Mesenchymal stem cell (in vitro differentiated cells and primary cell): ENCODE measurements around the gene NOXO1.

Source experiments
- DNase-seq: peaks from one replicate; pipeline ENCODE4 v3.0.0-alpha.2; 2013
- H2AFZ ChIP-seq: one replicate; pipeline ENCODE4 v1.6.1; 2013; ENCODE audit warnings: low read depth, mild to moderate bottlenecking, control low read depth, inconsistent platforms, low read length, moderate library complexity
- H2AK5ac ChIP-seq: 2 replicates; pipeline ENCODE4 v1.6.1; 2013; ENCODE audit warnings: low read length, moderate library complexity, mild to moderate bottlenecking, inconsistent platforms; ENCODE audit not compliant: severe bottlenecking
- H2BK120ac ChIP-seq: one replicate; pipeline ENCODE4 v1.6.1; 2013; ENCODE audit warnings: low read depth, mild to moderate bottlenecking, inconsistent platforms, low read length, moderate library complexity
- H2BK12ac ChIP-seq, 2 experiments: one replicate each; pipeline ENCODE4 v1.6.1; 2013; ENCODE audit warnings: inconsistent platforms in 2 of 2, low read length in 2 of 2, mild to moderate bottlenecking in 2 of 2, moderate library complexity in 2 of 2, control low read depth in 1 of 2
- H2BK15ac ChIP-seq: one replicate; pipeline ENCODE4 v1.6.1; 2013; ENCODE audit warnings: mild to moderate bottlenecking, low read depth, inconsistent platforms; ENCODE audit not compliant: poor library complexity, severe bottlenecking
- H2BK5ac ChIP-seq: 2 replicates; pipeline ENCODE4 v1.6.1; 2013; ENCODE audit warnings: low read depth, mild to moderate bottlenecking, low read length, control low read depth, inconsistent platforms; ENCODE audit not compliant: poor library complexity, severe bottlenecking
- H3K14ac ChIP-seq, 2 experiments: one replicate each; pipeline ENCODE4 v1.6.1; 2013; ENCODE audit warnings: inconsistent platforms in 2 of 2, low read length in 2 of 2, control low read depth in 1 of 2, mild to moderate bottlenecking in 1 of 2, moderate library complexity in 1 of 2
- H3K18ac ChIP-seq, 2 experiments: one replicate each; pipeline ENCODE4 v1.6.1; 2013; ENCODE audit warnings: inconsistent platforms in 2 of 2, low read length in 2 of 2, control low read depth in 1 of 2, low read depth in 1 of 2, mild to moderate bottlenecking in 1 of 2
- H3K23ac ChIP-seq, 2 experiments: one replicate each; pipeline ENCODE4 v1.6.1; 2013; ENCODE audit warnings: inconsistent platforms in 2 of 2, low read length in 2 of 2, mild to moderate bottlenecking in 2 of 2, moderate library complexity in 2 of 2, control low read depth in 1 of 2
- H3K27ac ChIP-seq: 2 replicates; pipeline ENCODE4 v1.5.1; 2013; ENCODE audit warnings: mild to moderate bottlenecking, moderate library complexity, low read length, control low read depth, inconsistent platforms; ENCODE audit not compliant: poor library complexity, severe bottlenecking
- H3K27me3 ChIP-seq, 2 experiments: 2 replicates each; pipeline versions ENCODE4 v1.6.1 to v1.7.0; 2013; ENCODE audit warnings: low read length in 2 of 2, mild to moderate bottlenecking in 2 of 2, moderate library complexity in 2 of 2, control low read depth in 1 of 2, inconsistent platforms in 1 of 2; ENCODE audit not compliant: control insufficient read depth in 1 of 2, insufficient read depth in 1 of 2
- H3K36me3 ChIP-seq, 2 experiments: 2 replicates each; pipeline versions ENCODE4 v1.6.1 to v1.7.0; 2013; ENCODE audit warnings: low read length in 2 of 2, control low read depth in 1 of 2, inconsistent platforms in 1 of 2, low read depth in 1 of 2, mild to moderate bottlenecking in 1 of 2; ENCODE audit not compliant: insufficient read depth in 2 of 2, control insufficient read depth in 1 of 2
- H3K4ac ChIP-seq, 2 experiments: one replicate each; pipeline ENCODE4 v1.6.1; 2013; ENCODE audit warnings: inconsistent platforms in 2 of 2, low read length in 2 of 2, mild to moderate bottlenecking in 2 of 2, moderate library complexity in 2 of 2, control low read depth in 1 of 2, low read depth in 1 of 2
- H3K4me1 ChIP-seq: 2 replicates; pipeline ENCODE4 v1.6.1; 2013; ENCODE audit warnings: low read depth, low read length, control low read depth; ENCODE audit not compliant: control insufficient read depth, insufficient read depth
- H3K4me2 ChIP-seq: 2 replicates; pipeline ENCODE4 v1.6.1; 2013; ENCODE audit warnings: low read length, mild to moderate bottlenecking, inconsistent platforms; ENCODE audit not compliant: poor library complexity, severe bottlenecking
- H3K4me3 ChIP-seq, 2 experiments: 2 replicates each; pipeline versions ENCODE4 v1.5.1 to v1.7.0; 2013; ENCODE audit warnings: low read length in 2 of 2, mild to moderate bottlenecking in 2 of 2, control low read depth in 1 of 2, low read depth in 1 of 2; ENCODE audit not compliant: insufficient read depth in 1 of 2
- H3K79me1 ChIP-seq: replicated peaks from 2 replicates; pipeline ENCODE4 v1.6.1; 2013; ENCODE audit warnings: mild to moderate bottlenecking, control low read depth, low read length, inconsistent platforms; ENCODE audit not compliant: poor library complexity, severe bottlenecking
- H3K9ac ChIP-seq: 2 replicates; pipeline ENCODE4 v1.7.0; 2013; ENCODE audit warnings: mild to moderate bottlenecking, low read length, moderate library complexity
- H3K9me3 ChIP-seq: 2 replicates; pipeline ENCODE4 v1.7.0; 2013; ENCODE audit warnings: mild to moderate bottlenecking, low read length; ENCODE audit not compliant: control insufficient read depth
- H4K8ac ChIP-seq: one replicate; pipeline ENCODE4 v1.6.1; 2013; ENCODE audit warnings: inconsistent platforms, mild to moderate bottlenecking, low read length, moderate library complexity
- H4K91ac ChIP-seq: one replicate; pipeline ENCODE4 v1.6.1; 2013; ENCODE audit warnings: mild to moderate bottlenecking, low read length, inconsistent platforms
- WGBS: methylation state at CpG from one replicate; pipeline ENCODE4 v1.1.7; 2013; ENCODE audit warnings: mixed read lengths; 5-methylcytosine and 5-hydroxymethylcytosine counted together

The NOXO1 gene

DNA sequence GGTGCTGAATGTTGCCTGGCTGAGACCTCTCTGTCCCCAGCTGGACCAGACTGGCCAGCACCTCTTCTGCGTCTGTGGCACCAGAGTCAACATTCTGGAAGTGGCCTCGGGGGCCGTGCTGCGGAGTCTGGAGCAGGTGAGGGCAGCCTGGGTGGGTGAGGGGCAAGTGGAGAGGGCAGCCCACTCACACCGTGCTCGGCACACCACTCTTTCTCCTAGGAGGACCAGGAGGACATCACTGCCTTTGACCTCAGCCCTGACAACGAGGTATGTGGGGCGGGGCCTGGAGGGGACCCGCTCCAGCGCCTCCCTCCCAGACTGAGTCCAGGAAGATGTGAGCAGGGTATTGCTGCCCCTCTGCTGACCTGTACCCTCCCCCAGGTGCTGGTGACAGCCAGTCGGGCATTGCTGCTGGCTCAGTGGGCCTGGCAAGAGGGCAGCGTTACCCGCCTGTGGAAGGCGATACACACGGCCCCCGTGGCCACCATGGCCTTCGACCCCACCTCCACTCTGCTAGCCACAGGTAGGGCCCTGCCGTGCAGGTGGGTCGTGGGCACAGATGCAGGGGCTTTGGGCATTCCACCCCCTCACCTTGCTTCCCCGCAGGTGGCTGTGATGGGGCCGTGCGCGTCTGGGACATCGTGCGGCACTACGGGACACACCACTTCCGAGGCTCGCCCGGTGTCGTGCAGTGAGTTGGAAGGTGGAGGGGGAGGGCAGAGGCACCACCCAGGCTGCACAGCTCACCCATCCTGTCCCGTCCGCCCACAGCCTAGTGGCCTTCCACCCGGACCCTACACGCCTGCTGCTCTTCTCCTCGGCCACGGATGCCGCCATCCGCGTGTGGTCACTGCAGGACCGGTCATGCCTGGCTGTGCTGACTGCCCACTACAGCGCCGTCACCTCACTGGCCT, 6.9 kb downstream of the NOXO1 start:
- Histone ChIP-seq H3K9me3 (no peaks in the 10 kb centered on the region), H2BK12ac (no peak overlapping the region), H3K23ac (no peak overlapping the region), H4K8ac (no peak overlapping the region), H3K27me3 (peaks cover under 1 to 3% of the 10 kb centered on the region in 2 experiments), H2BK120ac (no peak overlapping the region), H2AK5ac (no peak overlapping the region), H3K4ac (no peak overlapping the region), H2BK5ac (no peak overlapping the region), H3K4me3 (no peak overlapping the region), H3K9ac (no peak overlapping the region), H3K4me1 (peaks cover 22% of the 10 kb centered on the region), H3K36me3 (peaks cover 45 to 58% of the 10 kb centered on the region in 2 experiments), H3K18ac (no peak overlapping the region), H3K27ac (no peak overlapping the region), H3K14ac (no peak overlapping the region), H3K79me1 (peaks cover 26% of the 10 kb centered on the region), H2BK15ac (no peak overlapping the region), H4K91ac (no peak overlapping the region), H3K4me2 (no peak overlapping the region), H2AFZ (no peak overlapping the region)
- no peak for DNase-seq
- 98% methylated on average over 42 of the region's 42 CpGs for WGBS

DNA sequence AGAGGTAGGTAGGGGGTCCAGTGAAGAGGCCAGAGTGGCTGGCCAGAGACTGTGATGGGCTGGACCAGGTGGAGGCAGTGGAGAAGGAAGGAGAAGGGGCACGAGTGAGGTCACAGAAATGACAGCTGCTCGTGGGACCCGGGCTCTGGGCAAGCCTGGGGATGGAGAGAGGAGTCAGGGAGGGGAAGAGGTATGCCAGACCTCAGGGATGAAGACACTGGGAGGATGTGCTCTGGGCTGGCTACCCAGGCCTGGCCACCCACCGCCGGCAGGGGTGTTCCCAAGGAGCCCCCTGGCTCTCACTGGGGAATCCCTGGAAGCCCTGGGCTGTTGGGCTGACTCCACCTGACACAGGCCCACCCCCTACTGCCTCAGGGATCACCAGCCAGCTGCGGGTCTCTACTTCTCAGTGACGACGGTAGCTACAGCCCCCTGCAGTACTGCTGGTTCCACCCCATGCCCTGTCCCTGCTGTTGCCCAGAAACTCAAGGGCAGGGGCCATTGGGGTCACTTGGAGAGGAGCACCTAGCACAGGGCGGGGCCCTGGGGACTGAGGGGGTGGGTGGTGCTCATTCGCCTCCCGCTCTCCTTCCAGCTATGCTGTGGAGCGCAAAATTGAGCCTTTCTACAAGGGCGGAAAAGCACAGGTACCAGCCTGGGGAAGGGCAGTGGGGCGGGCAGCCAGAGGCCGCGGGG, 7.7 kb downstream of the NOXO1 start:
- Histone ChIP-seq H2AK5ac (no peak overlapping the region), H4K91ac (no peak overlapping the region), H3K18ac (no peak overlapping the region)

DNA sequence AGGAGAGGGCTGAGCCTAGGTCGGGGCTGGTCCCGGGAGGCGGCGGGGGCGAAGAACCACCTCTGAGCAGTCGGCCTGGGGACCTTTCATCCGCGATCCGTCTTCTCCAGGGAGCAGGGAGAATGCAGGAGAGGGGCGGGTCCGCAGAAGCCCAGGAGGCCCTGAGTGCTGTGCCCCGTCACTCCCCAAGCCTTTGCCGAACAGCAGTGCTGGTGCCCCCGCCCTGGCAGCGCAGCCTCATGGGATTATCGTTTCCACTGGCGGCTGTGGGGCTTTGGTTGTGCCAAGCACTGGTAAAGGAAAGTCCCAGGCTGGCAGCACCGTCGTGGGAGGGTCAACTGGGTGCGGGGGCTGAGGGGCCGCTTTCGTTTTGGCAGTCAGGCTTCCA, 8.8 kb downstream of the NOXO1 start:
- no peak overlapping the region for H2AK5ac ChIP-seq
- peak overlapping the region; percentile 74 for H3K4me2 ChIP-seq
- H3K36me3 ChIP-seq = peaks cover 32 to 39% of the 10 kb centered on the region in 2 experiments
- peak; percentile 44 for DNase-seq
- no peak overlapping the region for H4K8ac ChIP-seq
- no peak overlapping the region for H3K14ac ChIP-seq
- no peak overlapping the region for H2BK120ac ChIP-seq
- H3K18ac ChIP-seq = no peak overlapping the region
- no peak overlapping the region for H2BK12ac ChIP-seq
- no peaks in the 10 kb centered on the region for H3K27me3 ChIP-seq
- H3K4ac ChIP-seq = peak overlapping the region; percentile 29 to 41
- H3K9ac ChIP-seq = peak overlapping the region; percentile 93
- no peak overlapping the region for H3K27ac ChIP-seq
- no peak overlapping the region for H2BK15ac ChIP-seq
- 11% methylated on average over 22 of the region's 22 CpGs for WGBS
- no peak overlapping the region for H2BK5ac ChIP-seq
- H3K4me3 ChIP-seq = peak overlapping the region; percentile 91 to 97
- peaks cover 21% of the 10 kb centered on the region for H3K4me1 ChIP-seq
- no peaks in the 10 kb centered on the region for H3K9me3 ChIP-seq
- H3K23ac ChIP-seq = no peak overlapping the region
- no peak overlapping the region for H2AFZ ChIP-seq
- no peak overlapping the region for H4K91ac ChIP-seq
- peaks cover 26% of the 10 kb centered on the region for H3K79me1 ChIP-seq

More for the DNA sequence above, 7.7 kb downstream of the NOXO1 start:
- no peak overlapping the region for H3K23ac ChIP-seq
- no peak for DNase-seq
- H2BK120ac ChIP-seq = no peak overlapping the region
- no peak overlapping the region for H4K8ac ChIP-seq
- H3K4ac ChIP-seq = no peak overlapping the region
- peaks cover 21% of the 10 kb centered on the region for H3K4me1 ChIP-seq
- WGBS = 91% methylated on average over 16 of the region's 16 CpGs
- H3K36me3 ChIP-seq = peaks cover 42 to 50% of the 10 kb centered on the region in 2 experiments
- H3K9me3 ChIP-seq = no peaks in the 10 kb centered on the region
- no peak overlapping the region for H3K4me3 ChIP-seq
- H3K27me3 ChIP-seq = no peaks in the 10 kb centered on the region
- no peak overlapping the region for H3K9ac ChIP-seq
- H2BK12ac ChIP-seq = no peak overlapping the region
- H2BK5ac ChIP-seq = no peak overlapping the region
- H2AFZ ChIP-seq = no peak overlapping the region
- no peak overlapping the region for H2BK15ac ChIP-seq
- H3K27ac ChIP-seq = no peak overlapping the region
- no peak overlapping the region for H3K14ac ChIP-seq
- H3K79me1 ChIP-seq = peaks cover 26% of the 10 kb centered on the region
- no peak overlapping the region for H3K4me2 ChIP-seq
